ENCODE results near the gene SLC22A3. TPM values are rescaled to one million over a fixed set of nuclear protein-coding genes. Genes with fewer than 3 reads are reported as not detected.
A peak's percentile ranks its signal among the peaks of the same experiment; 100 is the strongest.
"Not testable (repeated sequence)": the region's sequence is repeated elsewhere in the genome, so short reads cannot be mapped to it uniquely, and the experiment has no call there.

SLC22A3 gene
- total RNA-seq, 1 donor from 2014 or later: not detected

- Mint-ChIP-seq H3K4me3 (no peak overlapping the region), H3K4me1 (peaks cover 37% of the 10 kb centered on the region), H3K36me3 (ENCODE audit: low read depth) (no peaks in the 10 kb centered on the region), H3K27ac (no peak overlapping the region), H3K27me3 (peaks cover 11% of the 10 kb centered on the region), H3K9me3 (no peaks in the 10 kb centered on the region)
- intact Hi-C loops (cut with micrococcal nuclease): loop anchor here (2.0 to 5.0 kb wide), 3 partner anchors 1241 to 1306 kb away; no protein-coding TSS in a partner anchor
- ATAC-seq (ENCODE audit: low read depth): no peak
- POLR2A ChIA-PET: no interaction called here
- DNase-seq: no peak
- TF ChIP-seq CTCF (IDR thresholded peaks at IDR 0.05): no peak
- CTCF ChIA-PET: no interaction called here
Measured at GRCh38 chr6:160457823-160458222, 109.6 kb downstream of the SLC22A3 start.

- peaks cover 48% of the 10 kb centered on the region for H3K4me1 Mint-ChIP-seq
- no peaks in the 10 kb centered on the region for H3K36me3 Mint-ChIP-seq (ENCODE audit: low read depth)
- no peak for ATAC-seq (ENCODE audit: low read depth)
- no peaks in the 10 kb centered on the region for H3K9me3 Mint-ChIP-seq
- H3K27ac Mint-ChIP-seq: no peak overlapping the region
- ChIA-PET CTCF (no interaction called here), POLR2A (no interaction called here)
- no peak for TF ChIP-seq CTCF (IDR thresholded peaks at IDR 0.05)
- H3K27me3 Mint-ChIP-seq: peaks cover 8% of the 10 kb centered on the region
- intact Hi-C loops (cut with micrococcal nuclease): no loop called here
- H3K4me3 Mint-ChIP-seq: no peak overlapping the region
- no peak for DNase-seq
Measured at GRCh38 chr6:160461641-160462040, 113.5 kb downstream of the SLC22A3 start.

GRCh38 chr6:160462116-160462515 lies 113.9 kb downstream of the SLC22A3 start:
- intact Hi-C loops (cut with micrococcal nuclease): no loop called here
- ChIA-PET CTCF (no interaction called here), POLR2A (no interaction called here)
- peaks cover 8% of the 10 kb centered on the region for H3K27me3 Mint-ChIP-seq
- no peak for DNase-seq
- H3K27ac Mint-ChIP-seq: no peak overlapping the region
- ATAC-seq (ENCODE audit: low read depth): no peak
- H3K36me3 Mint-ChIP-seq (ENCODE audit: low read depth): no peaks in the 10 kb centered on the region
- TF ChIP-seq CTCF (IDR thresholded peaks at IDR 0.05): no peak
- peaks cover 48% of the 10 kb centered on the region for H3K4me1 Mint-ChIP-seq
- no peaks in the 10 kb centered on the region for H3K9me3 Mint-ChIP-seq
- H3K4me3 Mint-ChIP-seq: no peak overlapping the region

- Mint-ChIP-seq H3K9me3 (no peaks in the 10 kb centered on the region), H3K27ac (peak overlapping the region; percentile 42), H3K4me3 (peak overlapping the region; percentile 25), H3K4me1 (peaks cover 48% of the 10 kb centered on the region), H3K27me3 (peaks cover 8% of the 10 kb centered on the region), H3K36me3 (ENCODE audit: low read depth) (no peaks in the 10 kb centered on the region)
- DNase-seq (no peak), ATAC-seq (ENCODE audit: low read depth) (peak; percentile 73)
- POLR2A ChIA-PET: no interaction called here
- CTCF ChIA-PET: no interaction called here
- intact Hi-C loops (cut with micrococcal nuclease): no loop called here
- TF ChIP-seq CTCF (IDR thresholded peaks at IDR 0.05): no peak
Measured at GRCh38 chr6:160462551-160463109, 114.5 kb downstream of the SLC22A3 start.

GRCh38 chr6:160464744-160465143 lies 116.6 kb downstream of the SLC22A3 start:
- no peak for TF ChIP-seq CTCF (IDR thresholded peaks at IDR 0.05)
- DNase-seq: no peak
- Mint-ChIP-seq H3K9me3 (no peaks in the 10 kb centered on the region), H3K4me1 (peaks cover 39% of the 10 kb centered on the region), H3K27ac (no peak overlapping the region), H3K36me3 (ENCODE audit: low read depth) (no peaks in the 10 kb centered on the region), H3K4me3 (no peak overlapping the region), H3K27me3 (peaks cover 7% of the 10 kb centered on the region)
- intact Hi-C loops (cut with micrococcal nuclease): no loop called here
- no peak for ATAC-seq (ENCODE audit: low read depth)
- ChIA-PET CTCF (interaction anchor here (1.0 kb wide), 1 partner anchor 55 kb away, joined by 3 read pairs; no protein-coding TSS in a partner anchor), POLR2A (no interaction called here)

- POLR2A ChIA-PET; H3K4me3 Mint-ChIP-seq; H3K27me3 Mint-ChIP-seq; CTCF ChIA-PET; H3K27ac Mint-ChIP-seq; DNase-seq; intact Hi-C loops (cut with micrococcal nuclease); ATAC-seq (ENCODE audit: low read depth); H3K36me3 Mint-ChIP-seq (ENCODE audit: low read depth); H3K9me3 Mint-ChIP-seq: not testable (repeated sequence)
- H3K4me1 Mint-ChIP-seq: peaks cover 16% of the 10 kb centered on the region
Measured at GRCh38 chr6:160467261-160467871, 119.2 kb downstream of the SLC22A3 start.
